Tibial artery (tissue), 4 donors: ENCODE measurements around the gene CFAP52.
A peak's percentile ranks its signal among the peaks of the same experiment; 100 is the strongest.
"Not testable (repeated sequence)": the region's sequence is repeated elsewhere in the genome, so short reads cannot be mapped to it uniquely, and the experiment has no call there.

ENCODE experiments used
- DNase-seq, 2 donors: peaks; one replicate each; pipeline ENCODE4 v3.0.0-alpha.2; 2019
- H3K27ac ChIP-seq, 2 donors: fragments of 200-600 bp; sonication (generic) in 1 of 2; 1 replicate in 1 of 2; 2 replicates in 1 of 2; pipeline ENCODE4 v1.5.1; 2018 to 2019; ENCODE audit warnings: mild to moderate bottlenecking in 1 of 2
- H3K27me3 ChIP-seq, 2 donors: fragments of 200-600 bp; sonication (generic) in 1 of 2; one replicate each; pipeline versions ENCODE4 v1.5.1 to v1.6.0; 2016 to 2019
- H3K36me3 ChIP-seq, 3 donors: fragments of 200-600 bp; sonication (generic) in 2 of 3; one replicate each; pipeline ENCODE4 v1.5.1; 2016 to 2019; ENCODE audit warnings: mild to moderate bottlenecking in 2 of 3
- H3K4me1 ChIP-seq, 4 donors: fragments of 200-600 bp; sonication (generic) in 2 of 4; 1 replicate in 3 of 4; 2 replicates in 1 of 4; pipeline ENCODE4 v1.5.1; 2016 to 2019
- H3K4me3 ChIP-seq, 2 donors: fragments of 200-600 bp; sonication (generic) in 1 of 2; 1 replicate in 1 of 2; 2 replicates in 1 of 2; pipeline ENCODE4 v1.5.1; 2018 to 2019; ENCODE audit warnings: mild to moderate bottlenecking in 2 of 2
- H3K9me3 ChIP-seq, 3 donors: fragments of 200-600 bp; sonication (generic) in 1 of 3; one replicate each; pipeline ENCODE4 v1.5.1; 2016 to 2019
- intact Hi-C: fragments of 100-400 bp; cut with DNase I; formaldehyde crosslinking; loops from one replicate; pipeline ENCODE4 v1.15.0; 2023; ENCODE audit warnings: low total_unique reads
- TF ChIP-seq, protein P1 (sequence below), 2 experiments: fragments of 200-600 bp in 1 of 2; fragments of 450-650 bp in 1 of 2; IDR thresholded peaks; one replicate each; pipeline ENCODE4 v1.5.1; 2017 to 2019; ENCODE audit warnings: antibody characterized with exemption in 2 of 2, mild to moderate bottlenecking in 1 of 2, moderate library complexity in 1 of 2

Gene CFAP52

DNA sequence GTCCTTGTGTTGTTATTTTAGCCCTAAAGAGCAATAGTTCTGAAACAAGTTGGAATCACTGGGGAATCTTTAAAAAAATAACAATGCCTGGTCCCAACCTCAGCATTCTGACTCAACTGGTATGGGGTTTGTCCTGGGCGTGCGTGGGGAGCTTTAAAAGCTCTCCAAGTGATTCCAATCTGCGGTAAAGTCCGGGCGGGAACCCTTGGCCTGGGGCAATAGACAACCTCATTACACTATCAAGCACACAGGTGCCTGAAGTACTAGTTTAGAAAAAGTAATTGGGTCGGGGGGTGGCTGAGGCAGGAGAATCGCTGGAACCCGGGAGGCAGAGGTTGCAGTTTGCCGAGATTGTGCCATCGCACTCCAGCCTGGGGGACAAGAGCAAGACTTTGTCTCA is 5.2 kb upstream of the CFAP52 start:
- peaks cover 0 to 18% (median 2%) of the 10 kb centered on the region in 4 donors for H3K4me1 ChIP-seq
- H3K36me3 ChIP-seq: peaks cover 16 to 34% (median 18%) of the 10 kb centered on the region in 3 donors
- no peak for DNase-seq
- H3K4me3 ChIP-seq: no peak overlapping the region
- H3K27me3 ChIP-seq: no peaks in the 10 kb centered on the region
- H3K9me3 ChIP-seq: no peaks in the 10 kb centered on the region
- intact Hi-C loops: loop anchor here (10.0 kb wide), 1 partner anchor 1896 kb away; no protein-coding TSS in a partner anchor
- H3K27ac ChIP-seq: no peak overlapping the region
- TF ChIP-seq, protein P1, sequence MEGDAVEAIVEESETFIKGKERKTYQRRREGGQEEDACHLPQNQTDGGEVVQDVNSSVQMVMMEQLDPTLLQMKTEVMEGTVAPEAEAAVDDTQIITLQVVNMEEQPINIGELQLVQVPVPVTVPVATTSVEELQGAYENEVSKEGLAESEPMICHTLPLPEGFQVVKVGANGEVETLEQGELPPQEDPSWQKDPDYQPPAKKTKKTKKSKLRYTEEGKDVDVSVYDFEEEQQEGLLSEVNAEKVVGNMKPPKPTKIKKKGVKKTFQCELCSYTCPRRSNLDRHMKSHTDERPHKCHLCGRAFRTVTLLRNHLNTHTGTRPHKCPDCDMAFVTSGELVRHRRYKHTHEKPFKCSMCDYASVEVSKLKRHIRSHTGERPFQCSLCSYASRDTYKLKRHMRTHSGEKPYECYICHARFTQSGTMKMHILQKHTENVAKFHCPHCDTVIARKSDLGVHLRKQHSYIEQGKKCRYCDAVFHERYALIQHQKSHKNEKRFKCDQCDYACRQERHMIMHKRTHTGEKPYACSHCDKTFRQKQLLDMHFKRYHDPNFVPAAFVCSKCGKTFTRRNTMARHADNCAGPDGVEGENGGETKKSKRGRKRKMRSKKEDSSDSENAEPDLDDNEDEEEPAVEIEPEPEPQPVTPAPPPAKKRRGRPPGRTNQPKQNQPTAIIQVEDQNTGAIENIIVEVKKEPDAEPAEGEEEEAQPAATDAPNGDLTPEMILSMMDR (IDR thresholded peaks at IDR 0.05): no peak

DNA sequence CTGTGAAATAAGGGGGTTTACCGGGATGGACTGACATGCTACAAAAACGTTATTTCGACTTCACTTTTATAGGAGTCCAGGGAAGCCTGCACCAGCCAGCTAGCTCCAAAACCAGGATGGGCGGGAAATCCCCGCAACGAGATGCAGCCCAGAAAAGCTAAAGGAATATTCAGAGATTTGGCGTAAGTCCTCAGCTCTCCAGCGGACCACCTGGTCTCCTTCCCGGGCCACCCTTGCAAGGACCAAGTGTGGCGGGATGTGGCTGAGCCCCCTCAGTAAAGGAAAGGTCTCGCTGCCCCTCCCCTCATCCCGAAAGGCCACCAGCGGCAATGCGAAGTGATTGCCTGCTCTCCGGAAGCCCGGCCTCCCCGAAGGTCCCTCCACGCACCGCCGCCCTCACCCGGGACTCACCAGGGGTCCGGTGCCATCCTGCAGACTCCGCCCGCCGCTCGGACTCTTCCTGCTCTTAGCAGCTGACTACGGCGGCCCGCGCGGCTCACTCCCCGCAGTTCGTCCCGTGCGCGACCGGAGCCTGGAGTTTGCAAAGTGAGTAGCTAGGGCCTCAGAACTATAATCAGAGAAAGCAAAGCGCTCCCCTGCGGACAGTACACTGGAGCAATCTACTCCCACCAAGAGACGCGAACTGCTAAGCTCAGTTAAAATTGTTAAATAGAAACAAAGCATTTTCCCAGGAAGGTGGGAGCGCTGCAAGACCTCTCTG is 901 bp upstream of the CFAP52 start, which contains the start of gene STX8:
STX8 (minus strand) TSS at position 440 of the 721 bp plus-strand sequence; CDS start at position 428, 12 bp downstream.
- H3K4me3 ChIP-seq: peak within 1 kb of the TSS; percentile 63 to 72
- peaks cover 3 to 24% (median 7%) of the 10 kb centered on the region in 4 donors for H3K4me1 ChIP-seq
- DNase-seq: peak; percentile 91 to 94
- H3K27me3 ChIP-seq: no peaks in the 10 kb centered on the region
- H3K9me3 ChIP-seq: no peaks in the 10 kb centered on the region
- no peaks in the 10 kb centered on the region for H3K36me3 ChIP-seq
- intact Hi-C loops: loop anchor here (10.0 kb wide), 1 partner anchor 1901 kb away; no protein-coding TSS in a partner anchor
- peak within 1 kb of the TSS; percentile 58 to 72 for H3K27ac ChIP-seq
- TF ChIP-seq, protein P1 (IDR thresholded peaks at IDR 0.05): peak in 1 of 2 experiments; percentile 12

DNA sequence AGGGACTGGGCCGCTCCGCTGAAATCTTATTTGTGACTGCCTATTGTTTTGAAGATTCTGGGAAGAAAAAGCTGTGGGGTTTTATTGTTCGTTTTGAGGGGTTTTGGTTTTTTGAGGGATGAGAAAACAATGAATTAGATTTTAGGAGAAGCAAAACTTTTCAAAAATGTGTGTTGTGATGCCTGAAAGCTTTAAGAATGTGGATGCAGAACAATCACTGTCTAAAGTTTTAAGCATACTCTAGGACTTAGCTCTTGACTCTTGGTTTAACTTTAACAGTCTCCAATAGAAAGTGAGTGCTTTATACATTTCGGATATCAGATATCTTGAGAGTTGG is 899 bp downstream of the CFAP52 start:
- H3K36me3 ChIP-seq: no peaks in the 10 kb centered on the region
- TF ChIP-seq, protein P1 (IDR thresholded peaks at IDR 0.05): no peak
- H3K4me1 ChIP-seq: peaks cover 3 to 24% (median 7%) of the 10 kb centered on the region in 4 donors
- no peak for DNase-seq
- intact Hi-C loops: loop anchor here (10.0 kb wide), 1 partner anchor 1903 kb away; no protein-coding TSS in a partner anchor
- no peak overlapping the region for H3K4me3 ChIP-seq
- H3K9me3 ChIP-seq: no peaks in the 10 kb centered on the region
- H3K27me3 ChIP-seq: no peaks in the 10 kb centered on the region
- H3K27ac ChIP-seq: peak overlapping the region in 1 of 2 donors; percentile 58

DNA sequence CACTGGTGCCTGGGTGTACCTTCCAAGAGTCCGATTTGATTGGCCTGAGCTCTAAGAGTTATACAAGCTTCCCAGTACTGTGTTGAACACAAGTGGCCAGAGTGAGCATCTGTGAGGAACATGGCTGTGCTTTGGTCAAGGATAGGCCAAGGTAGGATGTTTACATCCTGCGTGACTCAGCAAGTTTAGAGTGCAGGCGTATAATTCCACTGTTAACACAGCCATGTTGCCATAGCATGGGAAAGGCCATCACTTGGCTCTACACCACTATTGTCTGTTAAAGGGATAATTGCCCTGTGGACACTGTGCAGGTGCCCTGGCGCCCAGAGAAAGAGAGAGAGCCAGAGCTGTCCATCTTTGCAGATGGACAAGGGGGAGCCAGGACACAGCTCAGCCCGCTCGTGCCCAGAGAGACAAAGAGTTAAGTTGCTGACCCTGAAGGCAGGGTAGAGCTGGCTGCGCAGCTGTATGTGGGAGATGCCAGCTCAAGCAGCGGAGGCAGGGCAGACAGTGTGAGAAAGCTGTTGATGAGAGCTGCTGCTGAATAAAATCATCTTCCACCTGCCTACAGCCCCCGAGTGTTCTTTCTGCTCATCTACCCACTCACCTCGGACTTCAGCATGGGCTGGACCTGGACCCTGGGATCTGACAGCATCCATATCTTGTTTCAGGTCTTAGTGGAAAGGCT is 11.7 kb downstream of the CFAP52 start:
- H3K9me3 ChIP-seq: no peaks in the 10 kb centered on the region
- intact Hi-C loops: no loop called here
- no peak overlapping the region for H3K27ac ChIP-seq
- no peaks in the 10 kb centered on the region for H3K36me3 ChIP-seq
- H3K4me3 ChIP-seq: no peak overlapping the region
- TF ChIP-seq, protein P1 (IDR thresholded peaks at IDR 0.05): no peak
- H3K27me3 ChIP-seq: no peaks in the 10 kb centered on the region
- DNase-seq: no peak
- no peaks in the 10 kb centered on the region for H3K4me1 ChIP-seq

DNA sequence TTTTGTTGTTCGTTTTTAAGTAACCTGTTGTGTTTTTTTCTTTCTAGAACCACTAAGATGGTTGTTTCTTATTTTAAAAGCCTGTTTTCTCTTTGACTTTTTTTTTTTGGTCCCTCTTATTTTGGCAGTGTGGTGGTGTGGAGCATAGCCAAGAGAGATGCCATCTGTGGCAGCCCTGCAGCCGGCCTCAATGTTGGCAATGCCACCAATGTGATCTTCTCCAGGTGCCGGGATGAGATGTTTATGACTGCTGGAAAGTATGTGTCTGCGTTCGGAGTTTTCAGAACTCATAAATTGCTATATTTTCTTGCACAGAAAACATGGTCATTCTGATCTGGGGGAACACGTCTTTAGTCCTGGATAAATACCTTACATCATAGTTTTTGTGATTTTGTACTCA is 17.6 kb downstream of the CFAP52 start:
- Histone ChIP-seq H3K27ac (no peak overlapping the region), H3K9me3 (no peaks in the 10 kb centered on the region), H3K4me3 (no peak overlapping the region), H3K4me1 (no peaks in the 10 kb centered on the region), H3K36me3 (no peaks in the 10 kb centered on the region), H3K27me3 (no peaks in the 10 kb centered on the region)
- TF ChIP-seq, protein P1 (IDR thresholded peaks at IDR 0.05): no peak
- intact Hi-C loops: no loop called here
- no peak for DNase-seq

DNA sequence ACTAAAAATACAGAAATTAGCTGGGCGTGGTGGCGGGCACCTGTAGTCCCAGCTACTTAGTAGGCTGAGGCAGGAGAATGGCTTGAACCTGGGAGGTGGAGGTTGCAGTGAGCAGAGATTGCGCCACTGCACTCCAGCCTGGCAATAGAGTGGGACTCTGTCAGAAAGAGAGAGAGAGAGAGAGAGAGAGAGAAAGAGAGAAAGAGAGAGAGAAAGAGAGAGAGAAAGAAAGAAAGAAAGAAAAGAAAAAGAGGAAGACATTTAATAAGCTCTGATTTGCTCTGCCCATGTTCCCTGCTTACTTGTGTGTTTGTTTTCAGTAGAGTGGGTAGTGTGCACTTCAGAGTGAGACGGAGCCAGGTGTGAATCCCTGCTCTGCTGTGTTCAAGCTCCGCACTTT is 21.2 kb downstream of the CFAP52 start:
- H3K9me3 ChIP-seq, intact Hi-C loops, H3K4me3 ChIP-seq, H3K36me3 ChIP-seq, DNase-seq, H3K4me1 ChIP-seq, H3K27ac ChIP-seq: not testable (repeated sequence)
- peaks cover 0 to 11% of the 10 kb centered on the region in 2 donors for H3K27me3 ChIP-seq
